GM18951 (cell line): ENCODE results near the gene PPIL3.
"Not testable (repeated sequence)": the region's sequence is repeated elsewhere in the genome, so short reads cannot be mapped to it uniquely, and the experiment has no call there.

Source experiments
- POLR2A ChIP-seq: IDR thresholded peaks from 4 replicates; pipeline ENCODE4 v1.6.1; 2011; ENCODE audit warnings: mild to moderate bottlenecking; ENCODE audit not compliant: insufficient read length, insufficient read depth; ENCODE audit errors: extremely low read depth
- in situ Hi-C: fragments of 300-500 bp; cut with MboI; formaldehyde crosslinking; loops from one replicate; pipeline ENCODE4 v1.12.0; 2022; ENCODE audit warnings: low sequenced_read_pairs, mixed read lengths, inconsistent platforms; ENCODE audit not compliant: unreplicated experiment

The PPIL3 gene

GRCh38 chr2:200888704-200889625, at the start of gene PPIL3, which contains the start of gene NIF3L1:
PPIL3 (minus strand) TSS chr2:200889077; CDS start chr2:200887615, 1,462 bp downstream.
NIF3L1 (plus strand) TSS chr2:200889371; CDS start chr2:200891944, 2,573 bp downstream.
- in situ Hi-C loops, result no loop called here
- peak; percentile 72 for TF ChIP-seq POLR2A

GRCh38 chr2:200930947-200931626, 42.2 kb upstream of the PPIL3 start:
- in situ Hi-C loops, result no loop called here
- TF ChIP-seq POLR2A, result no peak

- no peak for TF ChIP-seq POLR2A
- in situ Hi-C loops, result no loop called here
Observed at GRCh38 chr2:200929334-200930249, 40.7 kb upstream of the PPIL3 start.

- in situ Hi-C loops, result loop anchor here (25.0 kb wide), 1 partner anchor 440 kb away; the partner anchor contains the start of gene FLACC1
- no peak for TF ChIP-seq POLR2A
Observed at GRCh38 chr2:200922439-200922838, 33.6 kb upstream of the PPIL3 start.

- in situ Hi-C loops, result loop anchor here (25.0 kb wide), 1 partner anchor 449 kb away; the partner anchor contains the start of gene FLACC1
- no peak for TF ChIP-seq POLR2A
Observed at GRCh38 chr2:200913654-200914053, 24.8 kb upstream of the PPIL3 start.

- in situ Hi-C loops, result loop anchor here (10.0 to 25.0 kb wide), 2 partner anchors 165 to 452 kb away; partner anchors contain the start of genes FLACC1, HYCC2 and NDUFB3
- no peak for TF ChIP-seq POLR2A
Observed at GRCh38 chr2:200909958-200910357, 21.1 kb upstream of the PPIL3 start.

GRCh38 chr2:200905618-200906296, 16.9 kb upstream of the PPIL3 start:
- in situ Hi-C loops, result loop anchor here (10.0 to 25.0 kb wide), 2 partner anchors 169 to 457 kb away; partner anchors contain the start of genes FLACC1, HYCC2 and NDUFB3
- TF ChIP-seq POLR2A, result no peak

GRCh38 chr2:200901459-200902072, 12.7 kb upstream of the PPIL3 start:
- no peak for TF ChIP-seq POLR2A

GRCh38 chr2:200899482-200899881, 10.6 kb upstream of the PPIL3 start:
- no peak for TF ChIP-seq POLR2A
- in situ Hi-C loops, result loop anchor here (5.0 kb wide), 1 partner anchor 268 kb away; no protein-coding TSS in a partner anchor

More at GRCh38 chr2:200901459-200902072, 12.7 kb upstream of the PPIL3 start:
- in situ Hi-C loops, result loop anchor here (10.0 to 25.0 kb wide), 2 partner anchors 173 to 461 kb away; partner anchors contain the start of genes FLACC1, HYCC2 and NDUFB3

- in situ Hi-C loops, result not testable (repeated sequence)
Observed at GRCh38 chr2:200881715-200882249, 7.1 kb downstream of the PPIL3 start.

GRCh38 chr2:200878289-200878880, 10.5 kb downstream of the PPIL3 start:
- TF ChIP-seq POLR2A, result no peak
- in situ Hi-C loops, result no loop called here
